ENCODE data around the gene DLG2. TPM values are rescaled to one million over a fixed set of nuclear protein-coding genes. Genes with fewer than 3 reads are reported as not detected.

The DLG2 gene
- total and polyA plus RNA-seq, 2 of the 8 experiments (the other 6 are each of a cell fraction or from before 2014, with no cell fraction given) = 1.7 to 14.3 TPM

DNA sequence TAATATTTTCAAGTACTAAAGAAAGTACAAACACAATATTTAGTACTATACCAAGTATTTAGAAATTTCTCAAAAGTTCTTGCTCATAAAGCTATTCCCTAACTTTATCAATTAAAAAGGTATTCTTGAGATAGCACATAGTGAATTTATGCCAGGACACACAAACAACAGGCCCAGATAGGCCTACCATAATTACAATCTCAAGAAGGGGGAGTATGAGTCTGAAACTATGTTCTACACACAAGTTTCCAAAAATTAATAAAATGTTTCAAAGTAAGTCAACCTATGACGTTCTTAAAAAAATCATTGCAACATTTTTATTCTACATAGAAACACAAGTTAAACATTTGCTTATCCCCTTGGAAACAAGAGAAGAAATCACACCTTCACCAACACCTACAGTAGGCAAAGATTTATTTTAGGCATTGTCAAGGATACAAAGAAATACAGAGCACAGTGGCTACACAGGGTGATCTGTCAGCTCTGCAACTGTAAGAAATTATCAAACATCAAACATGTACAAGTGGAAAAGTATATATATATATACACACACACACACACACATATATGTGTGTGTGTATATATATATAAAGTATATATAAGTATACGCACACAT, 1497.1 kb downstream of the DLG2 start (continued):
- TF ChIP-seq HDAC6 (IDR thresholded peaks at IDR 0.05; ENCODE audit: low read depth, low read length) (no peak), SP4 (IDR thresholded peaks at IDR 0.05; ENCODE audit: low read length) (no peak), RFX5 (IDR thresholded peaks at IDR 0.05; ENCODE audit: borderline replicate concordance, low read depth, low read length) (no peak), TCF12 (IDR thresholded peaks at IDR 0.05; ENCODE audit: low read depth, low read length) (no peak), ZNF274 (IDR thresholded peaks at IDR 0.05; ENCODE audit: borderline replicate concordance, extremely low read depth, low read length) (no peak)
- TF ChIP-seq, protein P1, sequence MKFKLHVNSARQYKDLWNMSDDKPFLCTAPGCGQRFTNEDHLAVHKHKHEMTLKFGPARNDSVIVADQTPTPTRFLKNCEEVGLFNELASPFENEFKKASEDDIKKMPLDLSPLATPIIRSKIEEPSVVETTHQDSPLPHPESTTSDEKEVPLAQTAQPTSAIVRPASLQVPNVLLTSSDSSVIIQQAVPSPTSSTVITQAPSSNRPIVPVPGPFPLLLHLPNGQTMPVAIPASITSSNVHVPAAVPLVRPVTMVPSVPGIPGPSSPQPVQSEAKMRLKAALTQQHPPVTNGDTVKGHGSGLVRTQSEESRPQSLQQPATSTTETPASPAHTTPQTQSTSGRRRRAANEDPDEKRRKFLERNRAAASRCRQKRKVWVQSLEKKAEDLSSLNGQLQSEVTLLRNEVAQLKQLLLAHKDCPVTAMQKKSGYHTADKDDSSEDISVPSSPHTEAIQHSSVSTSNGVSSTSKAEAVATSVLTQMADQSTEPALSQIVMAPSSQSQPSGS (IDR thresholded peaks at IDR 0.05; ENCODE audit: low read length) = no peak
- TF ChIP-seq, protein P2, sequence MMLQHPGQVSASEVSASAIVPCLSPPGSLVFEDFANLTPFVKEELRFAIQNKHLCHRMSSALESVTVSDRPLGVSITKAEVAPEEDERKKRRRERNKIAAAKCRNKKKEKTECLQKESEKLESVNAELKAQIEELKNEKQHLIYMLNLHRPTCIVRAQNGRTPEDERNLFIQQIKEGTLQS (IDR thresholded peaks at IDR 0.05; ENCODE audit: insufficient read depth, low read depth, low read length) = no peak
